ENCODE measurements around the gene TBX4. TPM values are rescaled to one million over a fixed set of nuclear protein-coding genes. Genes with fewer than 3 reads are reported as not detected.

Gene TBX4
- total and polyA plus RNA-seq, 2 of the 13 experiments (the other 11 are each of a cell fraction or from before 2014, with no cell fraction given) = 0.11 to 1.1 TPM

DNA sequence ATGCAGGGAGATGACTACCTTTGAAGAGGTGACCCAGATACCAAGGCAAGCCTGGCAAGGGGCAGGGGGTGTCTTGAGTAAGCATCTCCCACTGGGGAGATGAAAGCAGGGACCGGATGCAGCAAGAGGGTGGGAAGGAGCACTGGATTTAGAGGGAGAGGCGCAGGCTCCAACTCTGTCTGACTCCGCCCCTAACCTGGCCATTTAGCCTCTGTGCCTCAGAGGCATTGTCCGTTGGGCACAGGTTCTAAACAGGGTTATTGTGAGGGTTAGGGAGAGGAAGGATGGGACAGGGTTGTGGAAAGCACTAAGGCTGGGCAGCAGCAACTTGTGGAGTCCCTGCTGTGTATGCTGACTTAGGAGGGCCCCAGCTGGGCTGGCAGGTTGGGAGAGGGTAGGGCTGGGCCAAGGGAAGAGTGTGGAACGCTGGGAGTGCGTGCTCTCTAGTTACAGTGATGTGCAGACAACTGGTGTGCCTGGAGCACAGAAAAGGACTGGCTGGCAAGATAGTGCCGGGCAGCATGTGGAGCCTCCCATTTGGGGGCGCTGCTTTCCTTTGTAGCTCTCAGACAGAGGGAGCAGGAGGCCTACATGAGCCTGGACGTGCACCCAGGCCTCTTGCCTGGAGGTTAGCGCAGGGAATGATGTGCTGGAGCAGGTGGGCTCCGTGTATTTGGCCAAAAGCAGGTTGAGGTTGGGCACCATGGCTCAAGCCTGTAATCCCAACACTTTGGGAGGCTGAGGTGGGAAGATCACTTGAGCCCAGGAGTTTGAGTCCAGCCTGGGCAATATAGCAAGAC lies 26.3 kb upstream of the TBX4 start (continued):
- TF ChIP-seq, protein P1, sequence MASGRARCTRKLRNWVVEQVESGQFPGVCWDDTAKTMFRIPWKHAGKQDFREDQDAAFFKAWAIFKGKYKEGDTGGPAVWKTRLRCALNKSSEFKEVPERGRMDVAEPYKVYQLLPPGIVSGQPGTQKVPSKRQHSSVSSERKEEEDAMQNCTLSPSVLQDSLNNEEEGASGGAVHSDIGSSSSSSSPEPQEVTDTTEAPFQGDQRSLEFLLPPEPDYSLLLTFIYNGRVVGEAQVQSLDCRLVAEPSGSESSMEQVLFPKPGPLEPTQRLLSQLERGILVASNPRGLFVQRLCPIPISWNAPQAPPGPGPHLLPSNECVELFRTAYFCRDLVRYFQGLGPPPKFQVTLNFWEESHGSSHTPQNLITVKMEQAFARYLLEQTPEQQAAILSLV (CRISPR knock-in tag; IDR thresholded peaks at IDR 0.05; ENCODE audit: borderline replicate concordance) = peak; percentile 61; the same call in 1 of the 2 replicates
- TF ChIP-seq, protein P2, sequence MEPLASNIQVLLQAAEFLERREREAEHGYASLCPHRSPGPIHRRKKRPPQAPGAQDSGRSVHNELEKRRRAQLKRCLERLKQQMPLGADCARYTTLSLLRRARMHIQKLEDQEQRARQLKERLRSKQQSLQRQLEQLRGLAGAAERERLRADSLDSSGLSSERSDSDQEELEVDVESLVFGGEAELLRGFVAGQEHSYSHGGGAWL (CRISPR knock-in tag; IDR thresholded peaks at IDR 0.05) = no peak
- TF ChIP-seq ZNF605 (CRISPR knock-in tag; IDR thresholded peaks at IDR 0.05) (0 out of 2 replicates have a peak, but pooled peaks have one; percentile 58), YEATS4 (CRISPR knock-in tag; IDR thresholded peaks at IDR 0.05; ENCODE audit: borderline replicate concordance) (no peak), MAZ (IDR thresholded peaks at IDR 0.05; ENCODE audit: borderline replicate concordance, low read depth, low read length) (0 out of 2 replicates have a peak, but pooled peaks have one; percentile 19), MAZ (CRISPR knock-in tag; IDR thresholded peaks at IDR 0.05; ENCODE audit: low read depth) (no peak), SRF (IDR thresholded peaks at IDR 0.05; ENCODE audit: low read depth, low read length) (no peak), ZSCAN30 (CRISPR knock-in tag; IDR thresholded peaks at IDR 0.05) (no peak), NKX3-1 (CRISPR knock-in tag; IDR thresholded peaks at IDR 0.05) (no peak), ZNF672 (CRISPR knock-in tag; IDR thresholded peaks at IDR 0.05) (no peak), ZNF138 (CRISPR knock-in tag; IDR thresholded peaks at IDR 0.05; ENCODE audit: low read depth) (0 out of 2 replicates have a peak, but pooled peaks have one; percentile 1), CREB1 (IDR thresholded peaks at IDR 0.05) (no peak), CREB1 (CRISPR knock-in tag; IDR thresholded peaks at IDR 0.05) (no peak), ZNF816 (CRISPR knock-in tag; IDR thresholded peaks at IDR 0.05; ENCODE audit: borderline replicate concordance) (no peak), EP300 (IDR thresholded peaks at IDR 0.05; ENCODE audit: low read depth in 2 of 2, low read length in 2 of 2) (0 out of 4 replicates have a peak, but pooled peaks of 1 of the 2 experiments have one; percentile 28), EP300 (CRISPR knock-in tag; IDR thresholded peaks at IDR 0.05; ENCODE audit: borderline replicate concordance) (no peak), GATAD2A (CRISPR knock-in tag; IDR thresholded peaks at IDR 0.05) (0 out of 2 replicates have a peak, but pooled peaks have one; percentile 15), SKI (IDR thresholded peaks at IDR 0.05; ENCODE audit: partially characterized antibody) (no peak), ZNF460 (CRISPR knock-in tag; IDR thresholded peaks at IDR 0.05; ENCODE audit: borderline replicate concordance) (no peak), DR1 (CRISPR knock-in tag; IDR thresholded peaks at IDR 0.05) (no peak)
- TF ChIP-seq, protein P3, sequence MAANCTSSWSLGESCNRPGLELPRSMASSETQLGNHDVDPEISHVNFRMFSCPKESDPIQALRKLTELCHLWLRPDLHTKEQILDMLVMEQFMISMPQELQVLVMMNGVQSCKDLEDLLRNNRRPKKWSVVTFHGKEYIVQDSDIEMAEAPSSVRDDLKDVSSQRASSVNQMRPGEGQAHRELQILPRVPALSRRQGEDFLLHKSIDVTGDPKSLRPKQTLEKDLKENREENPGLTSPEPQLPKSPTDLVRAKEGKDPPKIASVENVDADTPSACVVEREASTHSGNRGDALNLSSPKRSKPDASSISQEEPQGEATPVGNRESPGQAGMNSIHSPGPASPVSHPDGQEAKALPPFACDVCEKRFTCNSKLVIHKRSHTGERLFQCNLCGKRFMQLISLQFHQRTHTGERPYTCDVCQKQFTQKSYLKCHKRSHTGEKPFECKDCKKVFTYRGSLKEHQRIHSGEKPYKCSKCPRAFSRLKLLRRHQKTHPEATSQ (CRISPR knock-in tag; IDR thresholded peaks at IDR 0.05; ENCODE audit: borderline replicate concordance) = no peak
- TF ChIP-seq, protein P4, sequence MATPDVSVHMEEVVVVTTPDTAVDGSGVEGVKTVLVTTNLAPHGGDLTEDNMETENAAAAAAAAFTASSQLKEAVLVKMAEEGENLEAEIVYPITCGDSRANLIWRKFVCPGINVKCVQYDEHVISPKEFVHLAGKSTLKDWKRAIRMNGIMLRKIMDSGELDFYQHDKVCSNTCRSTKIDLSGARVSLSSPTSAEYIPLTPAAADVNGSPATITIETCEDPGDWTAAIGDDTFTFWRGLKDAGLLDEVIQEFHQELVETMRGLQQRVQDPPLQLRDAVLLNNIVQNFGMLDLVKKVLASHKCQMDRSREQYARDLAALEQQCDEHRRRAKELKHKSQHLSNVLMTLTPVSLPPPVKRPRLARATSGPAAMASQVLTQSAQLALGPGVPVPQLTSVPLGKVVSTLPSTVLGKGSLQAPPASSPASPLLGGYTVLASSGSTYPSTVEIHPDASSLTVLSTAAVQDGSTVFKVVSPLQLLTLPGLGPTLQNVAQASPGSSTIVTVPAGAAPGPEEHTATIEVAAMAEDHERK (CRISPR knock-in tag; IDR thresholded peaks at IDR 0.05; ENCODE audit: low read depth) = no peak
- TF ChIP-seq, protein P5, sequence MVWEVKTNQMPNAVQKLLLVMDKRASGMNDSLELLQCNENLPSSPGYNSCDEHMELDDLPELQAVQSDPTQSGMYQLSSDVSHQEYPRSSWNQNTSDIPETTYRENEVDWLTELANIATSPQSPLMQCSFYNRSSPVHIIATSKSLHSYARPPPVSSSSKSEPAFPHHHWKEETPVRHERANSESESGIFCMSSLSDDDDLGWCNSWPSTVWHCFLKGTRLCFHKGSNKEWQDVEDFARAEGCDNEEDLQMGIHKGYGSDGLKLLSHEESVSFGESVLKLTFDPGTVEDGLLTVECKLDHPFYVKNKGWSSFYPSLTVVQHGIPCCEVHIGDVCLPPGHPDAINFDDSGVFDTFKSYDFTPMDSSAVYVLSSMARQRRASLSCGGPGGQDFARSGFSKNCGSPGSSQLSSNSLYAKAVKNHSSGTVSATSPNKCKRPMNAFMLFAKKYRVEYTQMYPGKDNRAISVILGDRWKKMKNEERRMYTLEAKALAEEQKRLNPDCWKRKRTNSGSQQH (CRISPR knock-in tag; IDR thresholded peaks at IDR 0.05; ENCODE audit: low read depth) = no peak

Data from HepG2 (cell line).